Measurements from ENCODE around the gene AVL9.

The AVL9 gene

DNA sequence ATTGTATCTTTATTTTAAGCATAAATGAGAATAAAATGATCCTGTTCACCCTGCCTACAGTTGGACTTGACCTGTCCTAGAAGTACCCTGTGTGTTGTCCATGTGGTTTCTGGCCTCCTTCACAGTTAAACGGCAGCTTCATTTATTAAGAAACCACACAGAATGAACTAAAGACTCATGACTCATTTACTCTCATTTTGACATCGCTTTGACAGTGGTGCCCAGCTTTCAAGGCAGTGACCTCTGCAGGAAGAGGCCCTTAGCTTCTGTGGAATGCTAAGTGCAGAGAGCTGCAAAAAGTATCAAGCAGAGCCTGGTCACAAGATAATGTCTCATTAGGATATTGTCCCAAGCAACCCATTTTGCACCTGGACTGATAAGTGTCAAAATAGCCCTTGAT, 93.4 kb downstream of the AVL9 start:
- H3K4me3 ChIP-seq (replicated peaks; ENCODE audit: insufficient read depth, low read length), result no peak overlapping the region
- no peaks in the 10 kb centered on the region for H3K27me3 ChIP-seq (ENCODE audit: insufficient read depth, poor library complexity, severe bottlenecking)
- peak overlapping the region; percentile 80 for H3K27ac ChIP-seq (replicated peaks)
- peak; percentile 57 to 78 for DNase-seq (ENCODE audit: low read depth in 1 of 2, low spot score in 1 of 2)
- TF ChIP-seq SPI1 (IDR thresholded peaks at IDR 0.05; ENCODE audit: borderline replicate concordance, low read depth) (no peak), GABPA (IDR thresholded peaks at IDR 0.05; ENCODE audit: low read depth) (no peak), POLR2AphosphoS5 (IDR thresholded peaks at IDR 0.05; ENCODE audit: low read depth) (no peak)
- TF ChIP-seq, protein P1, sequence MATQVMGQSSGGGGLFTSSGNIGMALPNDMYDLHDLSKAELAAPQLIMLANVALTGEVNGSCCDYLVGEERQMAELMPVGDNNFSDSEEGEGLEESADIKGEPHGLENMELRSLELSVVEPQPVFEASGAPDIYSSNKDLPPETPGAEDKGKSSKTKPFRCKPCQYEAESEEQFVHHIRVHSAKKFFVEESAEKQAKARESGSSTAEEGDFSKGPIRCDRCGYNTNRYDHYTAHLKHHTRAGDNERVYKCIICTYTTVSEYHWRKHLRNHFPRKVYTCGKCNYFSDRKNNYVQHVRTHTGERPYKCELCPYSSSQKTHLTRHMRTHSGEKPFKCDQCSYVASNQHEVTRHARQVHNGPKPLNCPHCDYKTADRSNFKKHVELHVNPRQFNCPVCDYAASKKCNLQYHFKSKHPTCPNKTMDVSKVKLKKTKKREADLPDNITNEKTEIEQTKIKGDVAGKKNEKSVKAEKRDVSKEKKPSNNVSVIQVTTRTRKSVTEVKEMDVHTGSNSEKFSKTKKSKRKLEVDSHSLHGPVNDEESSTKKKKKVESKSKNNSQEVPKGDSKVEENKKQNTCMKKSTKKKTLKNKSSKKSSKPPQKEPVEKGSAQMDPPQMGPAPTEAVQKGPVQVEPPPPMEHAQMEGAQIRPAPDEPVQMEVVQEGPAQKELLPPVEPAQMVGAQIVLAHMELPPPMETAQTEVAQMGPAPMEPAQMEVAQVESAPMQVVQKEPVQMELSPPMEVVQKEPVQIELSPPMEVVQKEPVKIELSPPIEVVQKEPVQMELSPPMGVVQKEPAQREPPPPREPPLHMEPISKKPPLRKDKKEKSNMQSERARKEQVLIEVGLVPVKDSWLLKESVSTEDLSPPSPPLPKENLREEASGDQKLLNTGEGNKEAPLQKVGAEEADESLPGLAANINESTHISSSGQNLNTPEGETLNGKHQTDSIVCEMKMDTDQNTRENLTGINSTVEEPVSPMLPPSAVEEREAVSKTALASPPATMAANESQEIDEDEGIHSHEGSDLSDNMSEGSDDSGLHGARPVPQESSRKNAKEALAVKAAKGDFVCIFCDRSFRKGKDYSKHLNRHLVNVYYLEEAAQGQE (IDR thresholded peaks at IDR 0.05; ENCODE audit: insufficient replicate concordance, low read depth), result no peak
- TF ChIP-seq, protein P2, sequence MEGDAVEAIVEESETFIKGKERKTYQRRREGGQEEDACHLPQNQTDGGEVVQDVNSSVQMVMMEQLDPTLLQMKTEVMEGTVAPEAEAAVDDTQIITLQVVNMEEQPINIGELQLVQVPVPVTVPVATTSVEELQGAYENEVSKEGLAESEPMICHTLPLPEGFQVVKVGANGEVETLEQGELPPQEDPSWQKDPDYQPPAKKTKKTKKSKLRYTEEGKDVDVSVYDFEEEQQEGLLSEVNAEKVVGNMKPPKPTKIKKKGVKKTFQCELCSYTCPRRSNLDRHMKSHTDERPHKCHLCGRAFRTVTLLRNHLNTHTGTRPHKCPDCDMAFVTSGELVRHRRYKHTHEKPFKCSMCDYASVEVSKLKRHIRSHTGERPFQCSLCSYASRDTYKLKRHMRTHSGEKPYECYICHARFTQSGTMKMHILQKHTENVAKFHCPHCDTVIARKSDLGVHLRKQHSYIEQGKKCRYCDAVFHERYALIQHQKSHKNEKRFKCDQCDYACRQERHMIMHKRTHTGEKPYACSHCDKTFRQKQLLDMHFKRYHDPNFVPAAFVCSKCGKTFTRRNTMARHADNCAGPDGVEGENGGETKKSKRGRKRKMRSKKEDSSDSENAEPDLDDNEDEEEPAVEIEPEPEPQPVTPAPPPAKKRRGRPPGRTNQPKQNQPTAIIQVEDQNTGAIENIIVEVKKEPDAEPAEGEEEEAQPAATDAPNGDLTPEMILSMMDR (IDR thresholded peaks at IDR 0.05; ENCODE audit: insufficient read depth, low read length), result no peak

DNA sequence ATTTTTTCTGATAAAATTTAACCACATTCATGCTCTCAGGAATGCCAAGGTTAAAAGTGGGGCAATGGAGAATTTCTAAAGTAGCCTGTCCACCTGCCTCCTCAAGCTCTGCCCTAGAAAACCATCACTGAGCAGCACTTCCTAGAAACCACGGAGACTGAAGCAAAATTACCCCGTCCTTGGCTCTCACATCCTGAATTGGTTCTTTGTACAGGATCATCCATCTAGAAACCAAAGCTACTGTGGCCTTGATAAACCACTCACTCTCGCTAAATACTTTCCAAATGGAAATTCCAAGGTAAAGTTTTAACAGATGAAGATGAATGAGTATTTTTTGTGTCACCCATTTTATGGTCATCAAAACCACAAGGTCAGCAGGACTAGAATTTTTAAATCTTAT, 96.6 kb downstream of the AVL9 start:
- H3K4me3 ChIP-seq (replicated peaks; ENCODE audit: insufficient read depth, low read length), result no peak overlapping the region
- TF ChIP-seq GABPA (IDR thresholded peaks at IDR 0.05; ENCODE audit: low read depth) (no peak), POLR2AphosphoS5 (IDR thresholded peaks at IDR 0.05; ENCODE audit: low read depth) (no peak), SPI1 (IDR thresholded peaks at IDR 0.05; ENCODE audit: borderline replicate concordance, low read depth) (no peak)
- TF ChIP-seq, protein P1 (IDR thresholded peaks at IDR 0.05; ENCODE audit: insufficient replicate concordance, low read depth), result no peak
- TF ChIP-seq, protein P2 (IDR thresholded peaks at IDR 0.05; ENCODE audit: insufficient read depth, low read length), result no peak
- DNase-seq (ENCODE audit: low read depth in 1 of 2, low spot score in 1 of 2), result no peak
- no peaks in the 10 kb centered on the region for H3K27me3 ChIP-seq (ENCODE audit: insufficient read depth, poor library complexity, severe bottlenecking)
- no peak overlapping the region for H3K27ac ChIP-seq (replicated peaks)

DNA sequence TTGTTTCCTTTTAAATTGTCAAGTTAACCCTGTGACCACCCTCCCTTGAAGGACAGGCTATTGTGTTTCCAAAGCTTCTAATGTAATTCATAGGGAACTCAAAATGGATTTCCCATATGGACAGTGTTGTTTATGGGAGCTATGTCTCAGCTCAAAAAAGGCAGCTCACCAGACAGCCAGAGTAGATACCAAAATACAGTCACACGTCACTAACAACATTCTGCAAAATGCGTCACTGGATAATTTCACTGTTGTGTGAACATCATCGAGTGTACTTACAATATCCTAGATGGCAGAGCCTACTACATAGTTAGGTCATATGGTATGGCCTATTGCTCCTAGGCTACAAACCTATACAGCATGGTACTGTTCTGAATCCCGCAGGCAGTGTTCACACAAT, 97.4 kb downstream of the AVL9 start:
- H3K27me3 ChIP-seq (ENCODE audit: insufficient read depth, poor library complexity, severe bottlenecking), result no peaks in the 10 kb centered on the region
- no peak for DNase-seq (ENCODE audit: low read depth in 1 of 2, low spot score in 1 of 2)
- no peak overlapping the region for H3K27ac ChIP-seq (replicated peaks)
- no peak overlapping the region for H3K4me3 ChIP-seq (replicated peaks; ENCODE audit: insufficient read depth, low read length)
- TF ChIP-seq SPI1 (IDR thresholded peaks at IDR 0.05; ENCODE audit: borderline replicate concordance, low read depth) (no peak), GABPA (IDR thresholded peaks at IDR 0.05; ENCODE audit: low read depth) (no peak), POLR2AphosphoS5 (IDR thresholded peaks at IDR 0.05; ENCODE audit: low read depth) (no peak)
- TF ChIP-seq, protein P1 (IDR thresholded peaks at IDR 0.05; ENCODE audit: insufficient replicate concordance, low read depth), result no peak
- TF ChIP-seq, protein P2 (IDR thresholded peaks at IDR 0.05; ENCODE audit: insufficient read depth, low read length), result no peak
